Stimulated activated CD4-positive, alpha-beta T cell treated with anti-CD3 and anti-CD28 coated beads, Interleukin-12 subunit alpha, Interleukin-12 subunit beta, amount 100 ng/mL, for 24 hours (primary cell): ENCODE data around the gene PRICKLE2.

ENCODE experiments used
- DNase-seq, 2 experiments: peaks; one replicate each; pipeline ENCODE4 v3.0.0-alpha.2; 2020; ENCODE audit warnings: low read depth in 2 of 2

The PRICKLE2 gene

DNA sequence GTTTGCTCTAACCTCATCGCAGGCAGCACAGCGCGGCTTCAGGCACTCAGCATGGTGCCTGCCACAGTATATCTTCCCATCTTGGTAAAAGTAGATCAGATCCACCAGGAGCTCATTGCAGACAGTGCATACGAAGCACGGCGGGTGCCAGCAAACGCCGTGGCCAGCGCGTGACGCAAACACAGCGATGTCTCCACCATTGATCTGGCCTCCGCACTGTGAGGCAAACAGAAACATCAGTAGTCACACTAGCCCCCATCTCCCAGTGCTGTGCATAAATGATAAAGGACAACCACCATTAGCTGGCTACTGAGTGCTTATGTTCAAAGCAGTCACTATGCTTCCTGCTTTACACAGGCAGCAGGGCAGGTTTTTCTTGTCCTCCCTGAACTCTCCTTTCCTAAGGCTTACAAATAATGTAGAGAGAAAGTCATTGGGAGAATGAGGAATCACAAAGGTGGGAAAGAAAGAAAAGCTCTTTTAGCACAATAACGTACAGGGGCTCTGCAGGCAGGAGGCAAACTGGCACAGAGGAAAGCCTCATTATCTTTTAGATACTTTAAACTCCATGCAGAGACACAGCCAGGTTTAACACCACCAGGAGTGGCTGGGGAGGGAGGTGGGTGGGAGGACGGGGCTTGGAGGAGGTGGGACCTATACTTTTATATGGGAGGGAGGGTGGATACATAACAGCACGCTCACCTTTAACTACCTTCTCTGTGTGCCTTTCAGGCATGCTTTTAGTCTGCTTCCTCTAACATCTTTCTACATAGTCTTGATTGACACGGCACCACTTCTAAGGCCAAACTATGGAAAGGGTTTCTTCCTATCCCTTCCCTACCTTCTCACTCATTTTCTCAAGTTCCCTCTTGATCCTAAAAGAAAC is 67.9 kb downstream of the PRICKLE2 start:
- no peak for DNase-seq

DNA sequence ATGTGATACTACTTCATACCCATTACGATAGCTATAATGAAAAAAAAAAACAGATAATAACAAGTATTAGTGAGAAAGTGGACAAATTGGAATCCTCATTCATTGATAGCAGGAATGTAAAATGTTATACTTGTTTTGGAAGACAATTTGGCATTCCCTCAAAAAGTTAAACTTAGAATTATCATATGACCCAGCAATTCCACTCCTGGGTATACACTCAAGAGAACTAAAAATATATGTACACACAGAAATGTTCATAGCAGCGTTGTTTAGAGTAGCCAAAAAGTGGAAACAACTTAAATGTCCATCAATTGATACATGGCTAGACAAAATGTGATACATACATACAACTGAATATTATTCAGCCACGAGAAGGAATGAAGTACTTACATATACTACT is 69.9 kb downstream of the PRICKLE2 start:
- no peak for DNase-seq

DNA sequence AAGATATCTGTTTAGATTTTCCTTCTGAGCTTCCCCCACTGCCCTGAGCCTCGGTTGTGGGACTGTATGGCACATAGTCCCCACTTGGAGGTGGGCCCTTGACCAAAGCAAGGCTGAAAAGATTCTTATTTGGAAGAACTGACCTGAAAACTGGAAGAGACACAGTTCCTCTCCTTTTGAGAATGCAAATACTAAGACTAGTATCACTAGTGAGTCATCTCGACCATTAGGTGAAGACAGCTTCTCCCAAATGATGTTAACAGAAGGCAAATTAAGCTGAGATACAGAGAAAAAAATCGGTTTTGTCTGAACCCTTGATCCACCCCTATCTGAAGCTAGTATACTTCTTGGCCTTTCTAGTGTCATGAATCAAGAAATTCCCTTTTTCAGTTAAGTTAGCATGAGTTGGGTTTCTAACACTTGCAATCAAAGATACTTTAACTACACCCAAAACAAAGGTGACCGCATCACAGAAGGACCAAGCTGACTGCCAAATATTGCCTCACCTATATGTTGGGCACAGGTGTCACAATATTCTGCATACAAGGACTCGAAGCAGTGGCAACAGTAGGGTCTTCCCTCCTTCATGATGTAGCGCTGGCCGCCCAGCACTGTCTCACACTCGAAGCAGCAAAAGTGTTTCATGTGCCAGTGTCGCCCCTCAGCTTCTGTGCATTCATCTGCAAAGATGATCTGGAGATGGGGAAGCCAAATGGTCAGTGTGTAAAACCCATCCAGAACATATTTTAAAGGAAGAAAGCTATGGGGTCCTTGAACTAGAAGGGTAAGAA is 72.4 kb downstream of the PRICKLE2 start:
- DNase-seq, result no peak

DNA sequence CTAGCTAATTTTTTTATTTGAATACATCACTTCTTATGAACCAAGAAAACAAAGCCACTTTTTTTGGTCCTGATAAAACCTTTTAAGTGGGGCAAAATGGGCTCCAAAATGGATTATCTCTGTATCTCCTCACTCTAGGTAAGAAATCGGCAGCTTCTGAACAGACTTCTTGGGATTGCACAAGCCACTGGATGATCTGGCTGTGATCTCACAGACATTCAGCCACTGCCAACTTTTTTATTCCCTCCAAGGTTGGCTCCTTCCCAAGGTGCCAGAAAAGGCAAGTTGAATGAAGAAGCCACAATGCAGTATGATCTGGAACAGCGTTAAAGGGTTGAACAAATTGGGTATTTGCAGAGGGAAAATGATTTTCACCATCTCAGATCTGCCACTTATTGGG is 73.2 kb downstream of the PRICKLE2 start:
- no peak for DNase-seq

DNA sequence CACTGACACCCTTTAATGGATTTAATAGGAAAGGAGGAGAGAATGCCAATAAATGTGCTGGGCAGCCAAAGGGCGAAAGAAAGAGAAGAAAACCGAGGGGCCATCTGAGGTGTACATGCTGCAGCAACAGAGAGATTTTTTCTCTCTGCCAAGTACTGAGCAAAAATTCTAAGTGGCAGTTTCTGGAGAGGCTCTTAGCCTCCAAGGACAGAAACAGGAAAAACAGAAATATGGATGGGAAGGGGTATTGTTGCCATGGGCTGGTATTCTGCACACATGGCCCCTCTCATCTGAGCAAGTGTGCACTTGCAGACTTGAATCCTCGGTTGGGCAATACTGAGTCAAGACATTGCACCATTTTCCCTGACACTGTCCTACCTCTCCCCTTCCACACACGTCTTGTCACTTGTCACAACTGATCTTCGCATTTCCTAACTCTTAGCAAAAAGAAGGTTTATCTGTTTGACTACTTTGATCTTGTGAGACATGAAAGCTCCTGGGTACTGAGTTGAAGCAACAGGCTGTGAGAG is 73.9 kb downstream of the PRICKLE2 start:
- no peak for DNase-seq

DNA sequence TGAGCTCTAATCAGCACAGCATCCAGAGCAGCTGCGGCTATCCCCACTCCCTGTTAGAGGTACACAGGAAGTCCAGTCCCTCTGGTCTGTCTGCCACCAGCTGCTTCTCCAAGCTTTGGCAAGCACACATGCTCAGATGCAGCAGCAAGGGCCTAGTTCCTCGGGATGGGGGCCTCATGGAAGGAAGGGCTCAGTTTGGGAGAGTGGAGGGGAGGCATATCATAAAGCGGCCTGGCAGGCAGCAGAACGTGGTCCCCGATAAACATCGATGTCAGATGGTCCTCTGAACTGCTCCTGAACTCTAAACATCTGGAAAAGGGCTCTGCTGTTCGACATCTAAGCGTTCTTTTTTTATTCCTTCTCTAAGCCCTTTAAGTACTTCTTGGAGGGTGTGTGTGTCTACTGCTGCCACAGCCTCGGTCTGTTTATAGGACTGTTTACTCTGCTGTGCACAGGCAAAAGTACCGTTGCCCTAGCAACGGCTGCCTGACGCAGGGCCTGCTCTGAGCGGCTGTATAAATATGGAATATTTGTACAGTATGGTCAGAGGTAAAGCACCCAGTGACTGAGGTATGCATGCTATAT is 74.6 kb downstream of the PRICKLE2 start:
- no peak for DNase-seq

DNA sequence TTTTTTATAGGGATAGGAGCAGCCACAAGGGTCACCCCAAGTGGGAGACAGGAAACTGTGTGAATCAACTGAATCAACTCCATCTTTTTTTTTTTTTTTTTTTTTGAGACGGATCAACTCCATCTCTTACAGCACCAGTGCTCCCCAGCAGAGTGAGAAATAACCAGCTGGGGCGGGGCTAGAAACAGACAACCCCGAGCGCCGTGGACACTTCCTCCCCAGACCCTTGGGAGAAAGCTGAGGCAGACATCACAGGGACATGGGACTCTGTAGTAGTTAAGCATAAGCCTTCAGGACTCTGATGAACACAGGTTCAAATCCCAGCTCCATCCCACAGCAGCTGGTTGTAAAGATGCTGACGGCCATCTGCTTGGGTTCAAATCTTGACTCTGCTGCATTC is 75.4 kb downstream of the PRICKLE2 start:
- no peak for DNase-seq

DNA sequence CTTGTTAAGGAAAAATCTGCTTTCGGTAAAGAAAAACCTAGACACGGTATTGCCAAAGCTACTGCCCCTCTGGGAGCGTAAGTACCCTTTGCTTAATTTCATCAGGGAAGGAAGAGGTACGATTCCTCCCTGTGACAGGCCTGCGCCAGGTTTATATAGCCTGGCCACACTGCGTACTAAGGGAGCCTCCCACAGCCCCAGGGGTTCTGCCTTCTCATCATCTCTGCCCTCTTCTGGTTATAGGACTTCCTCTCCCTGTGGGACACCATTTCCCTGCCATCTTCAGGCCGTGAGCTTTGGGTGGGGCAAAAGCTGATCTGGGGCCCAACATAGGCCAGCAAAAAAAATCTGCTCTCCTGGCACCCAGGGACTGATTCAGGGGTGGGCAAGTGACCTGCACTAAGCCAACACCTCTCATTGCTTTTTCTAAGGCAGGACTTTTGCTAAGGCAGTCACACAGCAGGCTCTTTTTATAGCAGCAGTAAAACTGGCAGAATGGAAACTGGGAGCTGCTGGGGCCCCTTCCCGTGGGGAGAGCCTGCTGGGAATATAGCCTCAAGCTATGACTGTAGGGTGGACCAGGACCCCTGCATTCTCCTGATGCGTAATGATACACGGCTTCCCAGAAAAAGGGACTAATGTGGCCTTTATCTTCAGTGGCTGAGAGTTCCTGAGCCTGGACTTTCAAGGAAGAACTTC is 76.2 kb downstream of the PRICKLE2 start:
- DNase-seq, result no peak

DNA sequence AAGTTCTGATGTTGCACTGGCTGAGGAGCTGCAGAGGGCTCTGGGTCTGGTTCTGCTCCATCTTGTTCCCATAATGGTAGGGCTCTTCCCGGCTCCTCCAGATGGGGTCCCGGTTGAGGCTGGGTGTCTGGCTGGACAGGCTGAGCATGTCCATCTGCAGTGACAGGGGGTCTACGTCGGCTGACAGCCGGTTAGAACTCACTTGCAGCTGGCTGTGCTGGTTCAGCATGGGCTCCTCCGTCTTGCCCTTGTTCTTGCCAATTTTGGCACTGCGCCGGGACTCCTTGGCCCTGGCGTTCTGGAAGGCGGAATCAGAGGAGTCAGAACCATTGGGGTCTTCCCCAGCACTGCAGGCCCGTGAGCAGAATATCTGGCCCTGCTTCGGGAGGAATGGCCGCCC is 78.1 kb downstream of the PRICKLE2 start:
- DNase-seq, result no peak

DNA sequence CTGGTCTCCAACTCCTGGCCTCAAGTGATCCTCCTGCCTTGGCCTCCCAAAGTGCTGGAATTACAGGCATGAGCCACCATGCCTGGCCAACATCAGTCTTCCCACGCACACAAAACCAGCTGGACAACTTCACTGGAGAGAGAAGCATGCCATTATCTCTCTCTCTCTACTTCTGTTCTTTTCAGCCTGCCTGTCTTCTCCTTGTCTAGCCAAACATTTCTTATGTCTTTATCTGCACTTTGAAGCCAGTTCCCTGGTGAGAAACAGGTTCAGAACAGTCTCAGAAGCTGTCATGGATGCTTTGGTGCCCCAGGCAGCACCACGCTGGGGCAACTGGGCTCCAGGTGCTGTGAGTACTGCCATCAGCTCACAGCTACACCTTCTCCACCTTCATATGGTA is 79.8 kb downstream of the PRICKLE2 start:
- no peak for DNase-seq

DNA sequence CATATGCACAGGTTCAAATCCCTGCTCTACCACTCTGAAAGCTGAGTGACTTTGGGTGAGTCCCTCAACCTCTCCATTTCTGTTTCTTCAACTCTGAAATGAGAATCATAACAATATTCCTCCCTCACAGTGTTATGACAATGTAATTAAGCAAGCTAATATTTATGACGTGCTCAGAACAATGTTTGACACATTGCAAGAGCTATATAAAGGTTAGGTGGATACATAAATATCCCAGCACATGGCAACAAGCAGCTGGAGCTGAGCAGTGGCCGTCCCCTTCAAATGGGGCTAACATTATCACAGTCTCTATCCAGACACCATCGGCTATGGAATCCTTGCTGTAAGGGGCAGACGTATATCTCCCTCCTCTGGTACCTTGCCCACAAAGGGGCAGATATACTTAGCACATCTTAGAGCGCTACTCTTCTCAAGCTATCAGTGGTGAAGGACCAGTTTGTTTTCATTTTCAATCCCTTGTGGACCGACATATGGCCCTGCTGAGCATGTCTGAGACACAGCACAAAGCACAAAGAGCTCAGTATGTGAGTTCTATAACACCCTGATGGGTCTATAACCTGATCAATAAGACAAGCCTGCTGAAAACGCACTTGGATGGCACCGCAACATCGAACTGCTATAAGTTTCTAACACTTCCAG is 80.9 kb downstream of the PRICKLE2 start:
- no peak for DNase-seq

DNA sequence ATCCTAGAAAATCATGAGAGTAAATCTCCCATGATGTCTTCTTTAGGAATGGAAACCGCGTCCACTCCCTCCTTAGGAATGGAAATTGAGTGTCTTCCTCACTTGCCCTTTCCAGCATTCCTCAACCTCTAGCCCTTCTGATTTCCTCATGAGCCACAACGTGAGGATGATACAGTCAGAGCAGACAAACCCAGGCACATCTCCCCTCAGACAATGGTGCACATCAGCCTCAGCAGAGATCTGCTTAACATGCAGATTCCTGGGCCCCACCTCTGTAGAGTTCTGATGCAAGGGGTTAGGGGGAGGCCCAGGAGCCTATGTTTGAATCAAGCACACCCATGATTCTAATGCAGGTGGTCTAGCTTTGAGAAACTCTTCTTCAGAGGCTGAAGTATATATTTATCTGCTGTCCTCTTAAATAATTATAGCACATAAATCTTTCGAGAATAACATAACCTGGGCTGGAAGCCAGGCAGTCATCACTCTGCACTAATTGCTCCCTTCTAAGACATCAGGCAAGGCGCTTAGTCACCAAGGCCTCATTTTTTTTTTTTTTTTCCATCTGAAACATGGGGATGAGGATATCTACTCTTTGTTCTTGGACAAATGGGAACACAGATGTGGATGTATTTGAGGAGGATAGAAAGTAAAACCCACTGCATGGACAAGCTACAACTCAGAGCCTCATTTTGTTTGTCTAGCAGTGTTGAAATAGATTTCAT is 81.7 kb downstream of the PRICKLE2 start:
- DNase-seq, result no peak

DNA sequence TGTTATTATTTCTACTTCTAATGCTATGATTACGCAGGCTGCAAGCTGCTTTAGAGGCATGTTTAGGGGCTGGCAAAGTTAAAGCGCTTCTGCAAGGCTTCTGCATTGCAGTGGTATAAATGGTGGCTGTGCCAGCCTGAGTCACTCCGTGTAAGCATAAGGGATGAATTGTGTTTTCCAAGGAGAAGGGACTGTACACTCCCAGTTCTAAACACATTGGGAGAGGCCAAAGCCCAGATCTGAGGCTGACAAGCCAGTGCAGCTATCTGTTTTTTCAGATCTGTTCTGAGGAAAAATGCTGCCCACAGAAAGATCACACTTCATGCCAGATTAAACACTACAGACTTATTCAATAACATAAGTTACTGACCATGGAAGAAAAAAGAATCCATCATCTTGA is 83.8 kb downstream of the PRICKLE2 start:
- DNase-seq, result no peak

DNA sequence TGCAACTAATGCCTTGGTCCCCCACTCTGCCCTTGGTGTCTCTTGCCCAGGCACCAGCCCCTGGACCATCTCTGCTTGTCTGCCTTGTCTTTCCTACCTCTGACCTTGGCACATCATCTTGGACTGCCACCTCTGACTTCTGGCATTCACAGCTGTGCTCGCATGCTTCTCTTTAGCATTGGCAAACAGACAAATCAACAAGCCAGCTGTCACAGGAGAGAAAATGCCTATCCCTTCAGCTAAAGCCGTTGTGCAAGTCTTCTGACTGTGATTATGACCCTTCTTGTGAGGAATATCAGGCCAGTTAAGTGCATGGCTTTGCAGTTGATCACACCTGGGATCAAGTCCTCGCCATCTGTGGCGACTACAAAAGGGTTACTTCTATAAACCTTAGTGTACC is 84.6 kb downstream of the PRICKLE2 start:
- no peak for DNase-seq

DNA sequence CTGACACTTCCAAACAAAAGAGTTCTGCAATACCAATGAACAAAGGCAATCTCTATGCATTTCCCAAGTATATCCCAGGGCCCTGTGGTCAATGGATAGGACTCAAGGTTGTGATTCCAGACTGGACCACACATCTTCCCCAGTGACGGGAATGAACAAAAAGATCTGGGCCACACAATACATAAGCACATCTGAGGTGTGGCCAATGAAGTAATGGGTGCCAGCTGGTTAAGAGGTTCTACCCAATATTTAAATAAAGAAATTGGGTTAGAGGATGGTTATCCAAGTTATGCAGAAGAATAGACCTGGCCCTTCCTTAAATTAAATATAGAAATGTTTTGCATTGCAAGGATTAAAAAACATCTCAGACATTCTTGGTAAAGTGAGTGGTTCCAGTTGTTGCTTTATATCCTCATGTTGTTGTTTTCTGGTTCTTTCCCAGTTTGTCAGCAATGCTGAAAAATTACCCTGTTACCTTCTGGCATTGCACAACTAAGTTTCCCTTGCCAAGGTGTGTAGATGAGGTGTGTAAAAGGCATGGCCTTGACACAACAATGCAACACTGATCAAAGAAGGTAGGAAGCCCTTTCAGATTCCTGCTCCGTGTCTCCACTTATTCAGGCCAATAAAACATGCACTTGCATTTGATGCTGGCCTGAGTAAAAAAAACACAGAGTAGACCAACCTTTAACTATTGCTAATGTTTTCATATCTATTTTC is 86.5 kb downstream of the PRICKLE2 start:
- DNase-seq, result no peak

DNA sequence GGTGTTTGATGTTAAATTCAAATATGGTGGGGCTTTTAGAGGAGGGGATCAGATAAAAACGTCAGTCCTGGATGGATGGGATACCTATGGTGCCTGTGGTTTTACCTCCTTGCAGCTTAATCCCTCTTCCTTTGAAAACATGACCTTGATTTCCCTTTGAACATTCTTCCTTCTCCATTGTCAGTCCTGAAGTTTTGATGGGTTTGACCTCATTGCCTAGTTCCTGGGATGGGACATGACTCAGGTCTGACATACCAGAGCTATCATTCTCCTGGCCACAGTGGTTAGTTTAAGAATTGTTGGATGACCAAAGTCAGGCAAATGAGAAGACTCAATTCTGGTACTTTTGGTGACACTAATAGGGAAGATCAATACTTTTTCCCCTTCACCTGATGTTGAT is 87.2 kb downstream of the PRICKLE2 start:
- DNase-seq, result no peak

DNA sequence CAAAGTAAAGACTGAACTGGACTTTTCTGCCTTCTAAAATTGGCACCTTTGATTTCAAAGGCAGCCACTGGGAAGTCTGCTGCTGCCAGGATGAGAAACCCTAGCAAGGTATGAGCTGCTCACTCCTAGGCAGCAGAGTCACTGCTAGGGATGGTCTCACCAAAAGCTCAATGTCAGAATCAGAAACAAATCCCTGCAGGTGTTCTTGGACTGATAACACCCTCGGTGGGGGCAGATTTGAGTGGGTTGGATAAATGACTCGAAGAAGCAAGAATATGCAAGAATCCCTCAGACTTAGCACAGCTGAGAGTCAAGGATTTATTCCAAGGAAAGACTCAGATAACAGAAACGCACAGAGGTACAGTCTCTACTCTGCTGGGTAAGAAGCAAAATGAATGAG is 90.4 kb downstream of the PRICKLE2 start:
- DNase-seq, result no peak

DNA sequence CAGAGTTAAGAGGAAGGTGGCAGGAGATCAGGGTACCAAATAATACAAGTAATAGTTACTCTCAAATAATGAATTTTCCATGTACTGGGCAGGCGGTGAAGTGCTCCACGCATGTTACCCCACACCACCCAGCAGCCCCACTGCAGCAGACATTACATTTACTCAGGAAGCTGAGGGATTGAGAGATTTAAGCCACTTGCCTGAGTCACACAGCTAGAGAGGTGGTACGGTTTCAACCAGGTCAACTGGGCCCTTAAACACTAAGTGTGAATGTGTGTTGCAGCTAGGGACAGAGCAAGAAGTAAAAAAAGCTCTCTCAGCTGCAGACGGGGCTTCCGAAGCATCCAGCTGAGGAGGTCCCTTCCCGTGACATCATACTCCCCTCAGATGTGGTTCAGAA is 91.3 kb downstream of the PRICKLE2 start:
- no peak for DNase-seq

DNA sequence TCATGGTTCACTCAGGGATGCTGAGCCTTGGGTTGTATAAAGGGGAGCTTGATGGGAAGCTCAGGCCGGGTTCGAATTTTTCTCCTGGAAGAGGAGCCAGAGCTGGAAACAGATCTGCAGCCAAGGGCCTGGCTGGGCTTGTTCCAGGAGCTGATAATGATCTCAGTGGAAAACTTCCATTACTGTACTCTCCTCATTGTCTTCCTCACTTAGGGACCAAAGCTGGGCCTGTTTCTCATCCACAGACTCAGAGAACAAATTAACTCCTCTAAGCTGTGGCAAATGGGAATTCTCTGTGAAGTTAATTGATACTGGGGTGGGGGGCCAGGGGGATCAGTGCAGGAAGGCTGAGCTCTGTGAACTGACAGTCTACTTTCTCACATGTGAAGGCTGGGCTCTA is 92.0 kb downstream of the PRICKLE2 start:
- DNase-seq, result no peak
